Measurements from ENCODE around the gene GPC4.

- TF ChIP-seq ZNF274 (IDR thresholded peaks at IDR 0.05; ENCODE audit: low read depth, low read length) = no peak
- no peak for TF ChIP-seq YY1 (IDR thresholded peaks at IDR 0.05; ENCODE audit: insufficient read depth, insufficient read length)
These were observed 46.2 kb downstream of the GPC4 start for GRCh38 chrX:133369065-133369464.

Data from NT2/D1 (cell line).